ENCODE results near the gene RDH5.

The RDH5 gene, protein sequence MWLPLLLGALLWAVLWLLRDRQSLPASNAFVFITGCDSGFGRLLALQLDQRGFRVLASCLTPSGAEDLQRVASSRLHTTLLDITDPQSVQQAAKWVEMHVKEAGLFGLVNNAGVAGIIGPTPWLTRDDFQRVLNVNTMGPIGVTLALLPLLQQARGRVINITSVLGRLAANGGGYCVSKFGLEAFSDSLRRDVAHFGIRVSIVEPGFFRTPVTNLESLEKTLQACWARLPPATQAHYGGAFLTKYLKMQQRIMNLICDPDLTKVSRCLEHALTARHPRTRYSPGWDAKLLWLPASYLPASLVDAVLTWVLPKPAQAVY

DNA sequence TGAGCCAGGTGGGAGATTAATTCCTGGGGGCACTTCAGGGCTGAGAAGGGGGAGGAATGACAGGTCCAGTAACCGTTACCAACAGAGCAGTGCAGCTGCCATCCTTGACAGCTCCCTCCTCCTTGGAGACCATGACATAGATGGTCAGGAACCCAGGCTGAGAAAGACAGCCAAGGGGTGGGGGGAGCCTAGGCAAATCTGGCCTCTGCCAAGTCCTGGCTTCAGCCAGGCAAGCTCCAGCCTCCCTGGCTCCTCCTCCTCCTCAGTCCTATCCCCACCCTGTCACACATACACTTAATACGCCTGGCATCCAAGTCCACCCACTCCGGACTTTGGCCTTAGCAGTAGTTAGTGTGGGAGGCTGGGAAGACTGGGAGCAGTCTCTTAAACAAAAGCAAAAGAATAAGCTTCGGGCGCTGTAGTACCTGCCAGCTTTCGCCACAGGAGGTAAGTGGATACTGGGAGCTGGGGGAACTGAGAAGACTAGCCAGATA, at the start of gene RDH5:
RDH5 (plus strand) TSS at position 323 of the 494 bp plus-strand sequence. CDS start 792 bp downstream, outside the sequence.
- DNase-seq (ENCODE audit: low read depth), result no peak

DNA sequence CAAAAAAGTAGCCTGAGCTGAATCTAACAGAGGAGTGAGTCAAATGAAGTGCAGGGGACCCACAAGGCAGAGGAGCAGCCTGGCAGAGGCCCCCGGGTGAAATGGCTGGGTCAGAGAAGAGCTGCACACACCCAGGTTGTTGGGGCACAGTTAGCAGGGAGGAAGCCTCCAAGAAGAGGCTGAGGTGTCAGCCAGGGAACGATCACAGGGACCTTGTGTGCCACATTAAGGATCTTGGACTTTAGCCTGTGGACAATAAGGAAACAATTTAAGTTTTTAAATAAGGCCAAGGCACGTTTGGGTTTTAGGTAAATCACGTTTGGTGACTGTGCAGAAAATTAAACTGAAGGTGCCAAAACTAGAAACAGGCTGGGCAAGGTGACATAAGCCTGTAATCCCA, 48.4 kb upstream of the RDH5 start:
- DNase-seq (ENCODE audit: low read depth), result no peak

DNA sequence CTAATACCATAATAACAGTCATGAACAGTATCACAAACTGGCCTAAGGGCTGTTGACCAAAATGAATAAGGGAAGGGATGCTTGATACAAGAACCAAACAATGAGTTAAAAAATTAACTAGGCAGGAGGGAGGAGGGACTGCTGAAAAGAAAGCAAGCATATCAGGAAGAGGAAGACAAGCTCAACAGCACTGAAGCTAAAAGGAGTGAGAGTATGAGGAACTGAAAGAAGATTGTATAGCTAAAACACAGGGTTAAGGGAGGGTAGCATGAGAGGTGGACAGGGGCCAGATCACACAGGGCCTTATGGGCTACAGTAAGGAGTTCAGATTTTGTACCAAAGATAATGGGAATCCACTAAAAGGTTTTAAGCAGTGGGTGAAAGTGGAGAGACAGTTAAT, 46.6 kb upstream of the RDH5 start:
- no peak for DNase-seq (ENCODE audit: low read depth)

DNA sequence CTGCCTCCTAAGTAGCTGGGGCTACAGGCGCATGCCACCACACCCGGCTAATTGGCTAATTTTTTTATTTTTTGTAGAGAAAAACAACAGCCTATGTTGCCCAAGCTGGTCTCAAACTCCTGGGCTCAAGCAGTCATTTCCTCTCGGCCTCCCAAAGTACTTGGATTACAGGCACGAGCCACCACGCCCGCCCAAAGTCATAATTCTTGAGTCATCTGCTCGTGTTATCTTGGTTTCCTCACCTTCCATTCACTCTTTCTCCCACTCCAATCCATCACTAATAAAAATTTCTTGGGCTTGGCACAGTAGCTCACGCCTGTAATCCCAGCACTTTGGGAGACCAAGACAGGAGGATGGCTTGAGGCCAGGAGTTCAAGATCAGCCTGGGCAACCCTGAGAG, 44.5 kb upstream of the RDH5 start:
- DNase-seq (ENCODE audit: low read depth), result no peak

DNA sequence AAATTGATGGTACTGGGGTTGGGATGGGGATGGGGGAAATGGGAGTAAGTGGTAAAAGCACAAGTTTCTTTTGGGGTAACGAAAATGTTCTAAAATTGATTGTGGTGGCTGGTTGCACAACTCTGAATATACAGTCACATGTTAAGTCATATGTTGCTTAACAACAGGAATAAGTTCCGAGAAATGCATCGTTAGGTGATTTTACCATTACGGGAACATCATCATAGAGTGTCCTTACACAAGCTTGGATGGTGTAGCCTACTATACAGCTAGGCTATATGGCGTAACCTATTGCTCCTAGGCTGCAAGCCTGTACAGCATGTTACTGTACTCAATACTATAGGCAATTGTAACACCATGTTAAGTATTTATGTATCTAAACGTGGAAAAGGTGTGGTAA, 43.5 kb upstream of the RDH5 start:
- DNase-seq (ENCODE audit: low read depth), result no peak

DNA sequence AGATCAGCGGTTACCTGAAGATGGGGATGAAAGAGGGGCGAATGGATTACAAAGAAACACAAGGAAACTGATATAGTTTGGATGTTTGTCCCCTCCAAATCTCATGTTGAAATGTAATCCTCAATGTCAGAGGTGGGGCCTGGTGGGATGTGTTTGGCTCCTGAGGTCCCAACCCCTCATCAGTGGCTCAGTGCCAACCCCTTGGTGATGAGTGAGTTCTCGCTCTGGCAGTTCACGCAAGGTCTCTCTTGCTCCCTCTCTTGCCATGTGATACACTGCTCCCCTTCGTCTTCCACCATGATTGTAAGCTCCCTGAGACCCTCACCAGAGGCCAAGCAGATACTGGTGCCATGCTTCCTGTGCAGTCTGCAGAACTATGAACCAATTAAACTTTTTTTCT, 40.5 kb upstream of the RDH5 start:
- no peak for DNase-seq (ENCODE audit: low read depth)

DNA sequence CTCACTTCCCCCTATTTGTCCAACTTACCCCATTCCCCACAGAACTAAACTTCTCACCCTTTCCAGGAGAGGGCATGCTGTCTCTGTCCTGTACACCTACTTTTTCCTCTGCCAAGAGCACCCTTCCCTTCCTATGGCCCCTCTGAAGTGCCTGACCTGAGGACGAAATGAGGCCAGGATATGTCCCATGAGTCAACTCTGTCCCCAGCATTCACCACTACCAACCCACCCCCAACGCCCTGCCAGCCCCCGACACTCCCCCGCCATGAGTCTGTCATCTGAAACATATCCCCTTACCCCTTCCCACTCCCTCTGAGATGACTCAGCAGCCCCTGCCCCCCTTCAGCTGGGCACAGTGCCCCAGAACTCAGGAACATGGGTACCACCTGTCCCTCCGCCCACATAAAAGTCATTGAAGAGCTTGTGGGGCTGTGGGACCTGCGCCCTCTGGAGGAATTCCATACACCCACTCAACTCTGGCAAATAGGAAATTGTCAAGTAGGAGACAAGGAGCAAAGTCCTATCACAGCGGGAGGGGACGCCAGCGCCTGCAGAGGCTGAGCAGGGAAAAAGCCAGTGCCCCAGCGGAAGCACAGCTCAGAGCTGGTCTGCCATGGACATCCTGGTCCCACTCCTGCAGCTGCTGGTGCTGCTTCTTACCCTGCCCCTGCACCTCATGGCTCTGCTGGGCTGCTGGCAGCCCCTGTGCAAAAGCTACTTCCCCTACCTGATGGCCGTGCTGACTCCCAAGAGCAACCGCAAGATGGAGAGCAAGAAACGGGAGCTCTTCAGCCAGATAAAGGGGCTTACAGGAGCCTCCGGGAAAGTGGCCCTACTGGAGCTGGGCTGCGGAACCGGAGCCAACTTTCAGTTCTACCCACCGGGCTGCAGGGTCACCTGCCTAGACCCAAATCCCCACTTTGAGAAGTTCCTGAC, 38.8 kb upstream of the RDH5 start:
- DNase-seq (ENCODE audit: low read depth), result no peak

DNA sequence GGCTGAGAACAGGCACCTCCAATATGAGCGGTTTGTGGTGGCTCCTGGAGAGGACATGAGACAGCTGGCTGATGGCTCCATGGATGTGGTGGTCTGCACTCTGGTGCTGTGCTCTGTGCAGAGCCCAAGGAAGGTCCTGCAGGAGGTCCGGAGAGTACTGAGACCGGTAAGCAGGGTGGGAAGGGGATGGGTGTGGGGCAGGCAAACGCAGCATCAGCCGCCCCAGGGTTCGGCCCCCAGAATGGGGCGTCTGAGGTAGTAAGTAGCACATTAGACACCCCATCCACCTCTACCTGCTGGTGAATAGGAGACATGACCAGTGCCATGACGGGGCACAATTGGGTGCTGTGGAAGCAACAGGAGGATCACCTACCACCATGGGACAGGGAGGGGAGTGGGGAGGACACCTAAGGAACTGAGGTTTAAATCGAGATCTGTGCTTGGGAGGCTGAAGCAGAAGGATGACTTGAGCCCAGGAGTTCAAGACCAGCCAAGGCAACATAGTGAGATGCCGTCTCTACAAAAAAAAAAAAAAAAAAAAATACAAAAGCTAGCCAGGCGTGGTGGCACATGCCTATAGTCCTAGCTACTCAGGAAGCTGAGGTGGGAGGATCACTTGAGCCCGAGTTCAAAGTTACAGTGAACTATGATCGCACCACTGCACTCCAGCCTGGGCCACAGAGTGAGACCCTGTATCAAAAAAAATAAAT, 38.0 kb upstream of the RDH5 start:
- DNase-seq (ENCODE audit: low read depth), result no peak

DNA sequence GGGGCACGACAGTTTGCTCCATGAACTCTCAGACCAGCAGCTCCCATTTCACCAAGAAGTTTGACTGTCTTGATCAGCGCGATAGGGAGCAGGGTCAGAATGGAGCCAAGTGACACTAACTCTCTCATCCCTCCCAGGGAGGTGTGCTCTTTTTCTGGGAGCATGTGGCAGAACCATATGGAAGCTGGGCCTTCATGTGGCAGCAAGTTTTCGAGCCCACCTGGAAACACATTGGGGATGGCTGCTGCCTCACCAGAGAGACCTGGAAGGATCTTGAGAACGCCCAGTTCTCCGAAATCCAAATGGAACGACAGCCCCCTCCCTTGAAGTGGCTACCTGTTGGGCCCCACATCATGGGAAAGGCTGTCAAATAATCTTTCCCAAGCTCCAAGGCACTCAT, 36.5 kb upstream of the RDH5 start:
- DNase-seq (ENCODE audit: low read depth), result no peak

DNA sequence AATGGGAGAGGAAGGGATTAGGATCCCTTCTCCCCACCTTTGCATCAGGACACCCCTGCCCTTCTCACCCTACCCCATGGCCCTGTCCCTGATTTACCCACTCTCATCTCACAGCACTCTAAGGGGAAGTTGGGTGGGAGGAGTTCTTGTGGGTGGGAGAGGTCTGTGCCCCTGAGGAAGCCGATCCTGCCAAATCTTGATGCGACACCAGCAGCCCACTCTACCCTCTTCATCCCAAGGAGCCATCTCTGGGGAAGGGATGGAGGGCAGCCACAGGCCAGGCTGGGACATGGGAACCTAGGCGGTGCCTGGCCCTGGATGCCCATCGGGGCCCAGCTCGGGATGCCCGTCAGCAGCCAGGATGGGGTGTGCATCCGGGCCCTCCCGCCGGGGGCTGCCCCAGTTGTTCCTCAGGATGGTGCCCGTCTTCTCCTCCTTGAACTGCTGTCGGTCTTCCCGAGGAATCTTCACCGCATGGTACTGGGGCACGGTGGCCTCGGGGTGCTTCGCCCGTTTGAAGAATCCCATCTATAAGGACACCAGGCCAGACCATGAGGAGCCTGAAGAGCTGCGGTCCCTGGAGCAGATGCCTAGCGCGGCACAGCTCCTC, 35.3 kb upstream of the RDH5 start:
- no peak for DNase-seq (ENCODE audit: low read depth)

DNA sequence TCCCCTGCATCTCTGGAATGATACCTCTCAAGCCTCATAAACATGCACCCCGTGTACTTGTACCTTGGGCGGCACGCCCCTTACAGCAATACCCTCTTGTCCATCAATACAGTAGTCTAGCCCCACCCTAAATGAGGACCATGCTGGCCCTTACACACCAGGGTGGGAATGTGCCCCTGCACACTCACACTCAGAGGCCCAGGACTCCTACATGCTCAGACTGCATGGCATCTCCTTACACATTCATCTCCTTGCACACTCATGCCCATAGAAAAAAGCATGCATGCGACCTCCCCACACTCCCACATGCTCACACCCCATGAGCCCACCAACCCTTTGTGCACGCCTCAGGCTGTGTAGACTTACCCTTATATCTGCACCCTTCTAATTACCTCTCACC, 34.5 kb upstream of the RDH5 start:
- DNase-seq (ENCODE audit: low read depth), result no peak

DNA sequence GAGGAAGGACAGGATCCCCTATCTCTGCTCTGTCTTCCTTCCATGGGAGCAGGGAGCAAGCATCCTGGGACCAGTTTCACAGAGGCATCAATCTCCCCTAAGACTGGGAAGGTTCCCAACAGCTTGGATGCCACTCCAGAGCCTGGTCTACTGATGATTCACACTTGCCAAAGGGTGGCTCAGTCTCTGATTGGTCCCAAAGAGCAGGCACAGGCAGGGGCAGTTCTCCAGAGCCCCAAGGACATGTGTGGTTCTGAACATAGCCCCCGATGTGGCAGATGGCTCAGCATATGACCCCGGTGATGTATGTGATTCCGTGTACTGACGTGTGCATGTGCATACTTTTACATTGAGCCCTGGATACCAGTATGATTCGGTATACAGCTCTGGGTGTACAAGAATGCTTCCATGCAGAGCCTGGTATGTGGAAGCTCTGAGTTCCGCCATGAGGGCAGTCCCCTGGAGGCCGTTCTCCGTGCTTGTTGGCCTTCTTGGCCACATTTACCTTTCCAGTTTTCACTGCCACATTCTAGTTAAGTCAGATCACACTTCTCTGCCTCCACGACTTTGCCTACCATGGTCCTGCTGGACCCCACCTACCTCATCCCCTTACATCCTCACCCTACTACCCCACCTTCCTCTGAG, 33.7 kb upstream of the RDH5 start:
- no peak for DNase-seq (ENCODE audit: low read depth)

DNA sequence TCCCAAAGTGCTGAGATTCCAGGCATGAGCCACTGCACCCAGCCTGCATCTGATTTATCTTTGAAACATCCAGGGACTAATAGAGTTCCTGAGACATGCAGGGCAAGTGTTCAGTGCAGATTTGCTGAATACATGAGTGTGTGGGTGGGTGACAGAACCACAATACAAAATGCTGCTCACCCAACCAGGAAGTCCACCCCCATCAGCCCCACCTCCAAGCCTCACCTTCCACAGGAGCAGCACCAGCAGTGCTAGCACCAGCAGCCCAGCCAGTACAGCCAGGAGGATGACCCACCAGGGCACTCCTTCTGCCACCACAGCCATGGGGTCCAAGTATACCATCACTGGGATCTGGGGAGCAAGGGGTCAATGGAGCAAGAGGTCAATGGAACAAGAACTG, 32.4 kb upstream of the RDH5 start:
- DNase-seq (ENCODE audit: low read depth), result peak; percentile 11

DNA sequence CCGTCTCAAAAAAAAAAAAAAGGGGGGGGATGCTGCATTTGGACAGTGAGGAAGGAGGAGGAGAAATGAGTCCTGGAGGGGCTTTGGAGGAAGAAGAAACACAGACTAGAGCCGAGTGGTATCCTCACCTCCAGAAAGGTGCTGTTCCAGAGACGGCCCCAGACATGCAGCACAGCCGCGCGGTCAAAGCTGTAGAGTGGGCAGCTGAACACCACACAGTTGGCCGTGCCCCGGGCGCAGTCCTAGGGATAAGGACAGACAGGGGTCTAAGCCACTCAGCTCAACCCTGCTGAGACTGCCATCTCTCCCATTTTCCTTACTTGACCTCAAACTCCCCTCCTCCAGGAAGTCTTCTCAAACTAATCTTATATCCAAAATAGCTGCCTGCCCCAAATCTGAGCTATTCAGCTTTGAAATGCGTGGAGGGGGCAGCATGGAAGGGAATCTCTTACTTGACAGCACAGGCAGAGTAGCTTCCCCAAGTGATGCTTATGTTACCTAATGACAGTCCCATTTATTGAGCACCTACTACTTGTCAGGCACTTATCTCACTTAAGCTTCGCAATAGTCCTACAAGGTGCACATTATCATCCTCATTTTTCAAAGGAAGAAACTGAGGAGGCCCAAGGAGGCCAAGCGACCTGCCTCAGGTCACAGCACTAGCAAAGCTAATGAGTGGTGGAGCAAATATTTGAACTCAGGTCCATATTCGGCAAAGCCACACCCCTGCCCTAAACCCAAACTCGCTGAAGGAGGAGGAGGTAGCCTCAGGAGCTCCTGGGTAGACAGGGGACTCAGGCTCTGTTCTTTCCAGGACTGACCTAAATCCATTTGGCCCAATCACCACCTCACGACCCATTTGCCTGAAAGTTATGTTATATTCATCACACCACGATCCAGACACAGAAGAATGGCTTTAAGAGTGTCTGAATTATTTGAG, 31.2 kb upstream of the RDH5 start:
- no peak for DNase-seq (ENCODE audit: low read depth)

DNA sequence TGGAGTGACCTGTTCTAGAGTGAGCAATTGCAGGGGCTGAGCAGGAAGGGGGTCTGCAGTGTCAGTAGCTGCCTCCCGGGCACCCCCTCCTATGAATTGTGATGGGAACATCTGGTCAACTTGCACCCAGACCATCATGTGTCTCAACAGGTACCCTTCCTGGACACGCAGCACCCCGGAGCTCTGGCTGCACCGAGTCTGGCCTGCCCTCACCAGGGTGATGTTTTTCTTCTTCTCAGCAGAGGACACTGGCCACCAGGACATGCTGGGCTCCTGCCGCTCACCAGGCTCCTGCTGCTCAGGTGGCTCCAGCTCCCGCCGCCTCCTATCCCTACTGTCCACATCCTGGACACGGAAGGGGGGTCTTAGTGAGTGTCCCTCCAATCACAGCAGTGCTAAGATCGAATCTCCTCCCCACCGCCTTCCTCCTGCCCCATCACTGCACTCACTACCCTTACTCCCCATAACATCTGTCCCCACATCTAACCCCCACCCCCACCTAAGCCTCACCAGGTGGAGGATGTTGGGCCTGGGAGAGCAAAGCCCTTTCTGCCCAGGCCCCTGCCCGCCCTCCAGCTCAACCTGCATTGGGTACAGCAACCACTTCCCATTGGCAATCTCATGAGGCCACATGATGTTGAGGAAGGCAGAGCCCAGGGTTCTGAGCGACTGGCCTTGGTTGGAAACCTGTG, 27.4 kb upstream of the RDH5 start:
- DNase-seq (ENCODE audit: low read depth), result no peak

DNA sequence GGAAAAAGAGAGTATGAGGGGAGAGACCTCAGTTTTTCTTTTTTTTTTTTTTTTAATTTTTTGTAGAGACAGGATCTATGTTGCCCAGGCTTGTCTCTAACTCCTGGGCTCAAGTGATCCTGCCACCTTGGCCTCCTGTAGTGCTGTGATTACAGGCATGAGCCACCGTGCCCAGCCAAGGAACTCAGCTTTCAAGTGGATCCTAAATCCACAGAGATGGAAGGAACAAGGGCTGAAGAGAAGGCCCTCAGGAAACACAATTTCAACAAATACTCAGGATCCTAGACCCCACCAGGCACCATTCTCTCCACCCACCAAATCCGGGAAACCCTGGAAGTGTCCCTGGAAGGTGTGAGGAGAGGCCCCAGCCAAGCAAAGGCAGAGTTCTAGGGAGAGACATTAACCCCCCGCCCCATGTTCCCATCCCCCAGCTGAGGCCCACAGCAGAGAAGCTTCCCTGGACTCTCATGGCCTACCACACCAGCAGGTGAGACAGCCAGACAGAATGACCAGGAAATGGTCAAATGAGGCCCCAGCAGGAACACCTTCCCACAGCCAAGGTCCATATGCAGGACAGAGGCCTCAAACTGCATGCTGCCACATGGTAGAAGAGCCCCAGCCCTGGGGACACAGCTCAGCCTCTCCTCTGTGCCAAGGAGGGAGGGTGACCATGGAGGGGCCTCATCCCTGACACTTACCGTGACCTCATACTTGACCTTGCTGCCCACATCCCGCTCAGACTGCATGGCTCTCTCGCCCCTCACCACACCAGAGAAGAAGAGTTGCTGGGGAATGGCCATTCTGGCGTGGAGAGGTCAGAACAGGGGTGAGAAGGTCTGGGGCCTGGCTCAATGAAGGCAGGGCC, 26.6 kb upstream of the RDH5 start:
- DNase-seq (ENCODE audit: low read depth), result no peak

DNA sequence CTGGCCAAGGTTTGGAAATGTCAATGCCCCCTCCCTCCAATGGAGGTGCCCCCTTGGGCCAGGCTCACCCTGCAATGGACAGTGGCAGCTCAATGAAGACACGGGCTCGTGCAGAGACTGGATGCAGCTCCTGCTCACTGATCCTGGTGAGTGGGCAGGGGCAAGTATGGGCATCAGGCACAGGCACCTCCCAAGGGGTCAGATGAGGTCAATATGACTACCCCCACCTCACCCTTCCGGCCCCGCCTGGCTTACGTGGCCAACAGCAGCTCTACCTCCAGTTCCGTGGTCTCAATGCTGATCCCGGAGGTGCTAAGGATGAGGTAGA, 26.0 kb upstream of the RDH5 start:
- no peak for DNase-seq (ENCODE audit: low read depth)

DNA sequence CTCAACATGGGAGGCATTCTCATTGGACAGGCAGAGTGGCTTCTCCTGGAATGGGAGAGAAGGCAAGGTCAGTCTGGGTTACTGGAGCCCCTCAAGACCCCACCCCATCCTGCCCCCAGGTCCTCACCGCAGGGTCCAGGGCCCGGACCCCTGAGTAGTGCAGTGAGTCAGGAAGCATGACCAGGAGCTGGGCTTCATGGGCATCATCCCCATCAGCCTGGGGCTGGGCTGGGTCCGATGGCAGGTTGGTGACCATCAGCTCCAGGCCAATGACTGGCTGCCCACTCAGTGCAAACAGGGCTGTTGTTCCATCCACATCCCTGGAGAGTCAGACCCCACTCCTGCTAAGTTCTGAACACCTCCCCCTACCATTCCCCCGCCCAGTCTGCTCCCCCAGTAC, 25.5 kb upstream of the RDH5 start:
- no peak for DNase-seq (ENCODE audit: low read depth)

DNA sequence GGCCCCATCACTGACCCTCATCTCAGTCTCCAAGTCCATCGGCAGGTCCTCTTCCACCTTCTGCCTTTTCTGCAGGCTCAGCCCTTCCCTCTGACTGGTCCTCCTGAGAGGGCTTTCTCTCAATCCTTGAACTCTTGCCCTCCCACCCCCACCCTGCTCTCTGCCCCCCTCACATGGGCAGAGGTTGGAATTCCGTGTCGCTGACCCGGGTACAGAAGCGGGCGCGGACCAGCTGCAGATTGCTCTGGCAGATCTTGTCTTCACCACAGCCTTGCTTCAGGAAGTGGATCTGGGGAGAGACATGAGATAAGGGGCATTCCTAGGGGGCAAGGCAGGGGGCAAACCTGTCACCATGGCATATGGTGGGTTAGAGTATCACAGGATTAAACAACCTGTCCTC, 24.8 kb upstream of the RDH5 start:
- no peak for DNase-seq (ENCODE audit: low read depth)

All from stimulated activated CD4-positive, alpha-beta T cell treated with anti-CD3 and anti-CD28 coated beads, Interleukin-2, amount 100 ng/mL, for 4 hours (primary cell).